Activated CD4-positive, alpha-beta T cell treated with anti-CD3 and anti-CD28 coated beads for 24 hours (primary cell): ENCODE results near the gene ADAMTS17.

Experiments
- DNase-seq, 2 donors: peaks; one replicate each; pipeline ENCODE4 v3.0.0-alpha.2; 2020; ENCODE audit warnings: low read depth in 2 of 2

Gene ADAMTS17

DNA sequence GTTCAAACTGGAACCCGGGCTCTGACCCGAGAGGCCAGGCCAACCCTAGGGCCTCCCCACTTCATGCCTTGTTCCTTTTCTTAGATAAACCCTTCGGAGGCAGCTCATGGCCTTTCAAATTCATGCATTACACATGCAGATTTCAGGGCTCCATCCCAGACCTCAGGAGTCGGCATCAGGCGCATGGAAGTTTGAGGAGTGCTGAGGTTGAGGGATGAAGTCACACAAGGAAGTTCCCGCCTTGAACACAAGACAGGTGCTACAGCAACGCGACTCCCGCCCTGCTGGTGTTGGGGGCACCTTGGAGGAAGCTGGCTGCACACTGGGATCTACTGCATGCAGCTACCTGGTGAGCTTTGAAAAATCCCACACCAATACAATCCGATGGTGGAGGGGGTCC, 363.3 kb downstream of the ADAMTS17 start:
- DNase-seq = no peak

DNA sequence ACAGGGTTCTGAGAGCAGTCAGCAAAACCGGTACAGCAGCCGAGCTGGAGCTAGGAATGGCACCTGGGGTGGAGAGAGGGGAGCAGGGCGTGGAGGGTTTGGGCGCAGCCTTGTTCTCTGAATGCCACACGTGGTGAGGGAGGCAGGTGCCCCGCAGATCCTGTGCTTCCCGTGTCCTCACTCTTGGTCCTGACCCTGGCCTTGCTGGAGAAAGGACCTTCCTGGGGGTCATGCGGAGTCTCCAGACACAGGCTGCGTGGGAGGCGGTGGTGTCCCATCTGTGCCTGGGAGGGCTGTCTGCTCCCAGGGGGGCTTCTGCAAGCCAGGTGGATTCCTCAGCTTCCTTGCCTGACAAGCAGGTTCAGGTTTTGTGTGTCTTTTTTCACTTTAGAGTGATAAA, 363.8 kb downstream of the ADAMTS17 start:
- no peak for DNase-seq

- DNase-seq = no peak
These were observed 364.9 kb downstream of the ADAMTS17 start for GRCh38 chr15:99976811-99977271.

DNA sequence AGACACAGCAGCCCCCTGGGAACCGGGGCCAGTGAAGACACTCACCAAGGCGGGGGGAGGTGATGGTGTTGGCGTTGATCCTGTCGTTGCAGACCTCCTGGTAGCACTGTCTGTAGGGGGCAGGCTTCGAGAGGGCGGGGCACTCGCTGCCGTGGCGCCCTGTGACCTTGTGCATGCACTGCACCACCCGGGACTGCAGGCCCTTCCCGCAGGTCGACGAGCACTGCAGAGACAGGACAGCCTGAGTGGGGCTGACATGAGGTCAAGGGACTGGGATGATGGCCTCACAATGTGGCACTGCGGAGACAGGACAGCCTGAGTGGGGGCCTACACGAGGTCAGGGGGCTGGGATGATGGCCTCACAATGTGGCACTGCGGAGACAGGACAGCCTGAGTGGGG, 365.8 kb downstream of the ADAMTS17 start:
- no peak for DNase-seq

DNA sequence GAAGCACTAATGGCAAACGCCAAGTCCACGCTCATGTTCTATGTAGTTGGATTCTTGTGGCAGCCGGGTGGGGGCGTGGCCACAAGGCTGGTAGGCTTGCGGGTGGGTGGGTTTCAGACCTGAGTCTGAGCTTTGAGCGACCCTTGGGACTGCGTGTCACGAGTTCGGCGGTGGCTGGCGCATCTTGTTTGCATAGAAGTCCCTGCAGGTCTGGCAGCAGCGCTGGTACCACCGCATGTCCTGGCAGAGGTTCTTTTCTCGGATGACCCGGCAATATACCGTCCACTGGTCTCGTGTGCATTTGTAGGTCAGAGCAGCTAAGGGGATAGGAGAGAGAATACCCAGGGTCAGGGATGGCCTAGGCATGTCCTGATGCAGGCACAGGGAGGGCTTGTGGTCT, 367.5 kb downstream of the ADAMTS17 start:
- no peak for DNase-seq

DNA sequence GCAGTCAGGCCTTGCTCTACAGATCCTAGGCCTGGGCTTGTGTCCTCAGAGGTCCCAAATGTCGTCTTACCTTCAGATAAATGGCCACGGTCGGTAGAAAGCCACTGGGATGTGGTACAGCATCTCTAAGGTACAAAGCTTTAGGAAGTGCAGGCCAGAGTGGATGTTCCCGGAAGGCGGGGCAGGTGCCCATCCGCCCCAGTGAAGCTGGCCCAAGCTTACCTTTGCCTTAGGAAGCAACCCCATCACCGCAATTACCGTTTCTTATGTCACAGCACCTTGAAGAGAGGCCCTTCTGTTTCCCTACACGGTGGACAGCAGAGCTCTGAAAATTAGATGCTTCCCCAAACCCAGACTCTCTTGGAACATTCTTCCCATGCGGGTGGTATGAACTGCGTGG, 368.4 kb downstream of the ADAMTS17 start:
- no peak for DNase-seq

- no peak for DNase-seq
These were observed 370.8 kb downstream of the ADAMTS17 start for GRCh38 chr15:99970891-99971430.

DNA sequence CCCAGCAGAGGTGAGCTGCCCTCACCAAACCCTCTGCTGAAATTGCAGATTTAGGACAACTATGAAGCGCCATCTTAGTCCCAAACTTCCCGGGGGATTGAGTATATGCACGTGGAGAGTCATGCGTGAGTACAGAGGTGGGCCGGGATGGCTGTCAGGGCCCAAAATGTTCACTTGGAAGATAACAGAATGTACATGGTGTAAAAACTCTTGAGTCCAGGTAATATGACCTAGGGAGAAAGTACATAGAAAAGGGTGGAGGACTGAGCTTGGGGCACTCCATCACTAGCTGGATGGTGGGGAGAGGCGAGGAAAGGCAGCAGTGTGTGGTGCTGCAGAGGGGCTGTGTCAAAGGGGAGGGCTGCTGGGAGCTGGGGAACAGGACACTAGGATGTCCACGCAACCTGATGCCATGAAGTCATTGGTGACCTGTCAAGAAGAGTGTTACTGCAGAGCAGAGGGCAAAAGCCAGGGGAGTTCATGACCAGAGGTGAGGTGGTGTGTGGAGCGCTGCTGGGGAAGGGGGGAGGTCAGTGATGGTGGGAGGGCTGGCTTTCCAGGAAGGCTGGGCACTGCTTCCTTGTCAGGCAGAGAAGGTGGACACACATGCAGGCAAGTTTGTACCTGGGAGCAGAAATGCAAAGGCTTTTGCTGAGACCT, 372.4 kb downstream of the ADAMTS17 start:
- DNase-seq = no peak

DNA sequence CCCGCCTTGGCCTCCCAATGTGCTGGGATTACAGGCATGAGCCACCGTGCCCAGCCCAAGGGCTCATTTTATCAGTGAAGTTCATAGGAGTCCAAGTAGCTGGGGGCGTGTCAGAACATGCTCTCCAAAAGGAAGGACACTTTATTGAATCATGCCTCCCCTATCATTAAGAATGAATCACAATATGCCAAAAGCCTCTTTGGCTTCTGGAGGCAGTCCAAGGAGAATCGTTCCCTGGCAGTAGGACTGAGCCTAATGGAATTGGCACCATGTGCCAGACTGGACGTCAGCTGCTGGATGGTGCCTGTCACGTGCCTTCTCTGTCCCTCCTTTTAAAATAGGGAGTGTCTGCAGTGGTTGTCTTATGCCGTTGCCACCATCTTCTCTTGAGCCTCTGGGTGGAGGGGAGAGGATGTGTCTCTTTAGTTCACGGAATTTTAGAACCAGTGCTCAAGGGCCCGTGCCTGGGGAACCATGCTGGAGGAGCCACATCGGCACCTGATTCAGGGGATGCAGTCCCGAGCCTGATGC, 373.9 kb downstream of the ADAMTS17 start:
- no peak for DNase-seq

DNA sequence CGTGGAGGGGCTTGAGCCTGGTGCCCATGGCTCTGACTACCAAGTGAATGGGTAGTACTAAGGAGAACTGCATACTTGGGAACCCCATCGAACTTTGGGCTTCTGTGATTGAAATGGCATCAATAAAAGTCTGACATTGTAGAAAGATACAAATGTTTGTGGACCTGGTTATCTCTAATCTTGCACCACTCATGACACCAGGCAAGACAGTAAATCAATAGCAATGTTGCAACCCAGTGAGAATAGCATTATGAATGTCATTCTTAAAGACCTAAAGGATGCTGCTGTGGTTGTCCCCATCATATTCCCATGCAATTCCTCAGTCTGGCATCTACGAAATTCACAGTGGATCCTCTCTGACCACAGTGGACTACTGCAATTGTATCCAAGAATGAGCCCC, 375.0 kb downstream of the ADAMTS17 start:
- no peak for DNase-seq

GRCh38 chr15:99965376-99965775, 376.4 kb downstream of the ADAMTS17 start:
- no peak for DNase-seq

- no peak for DNase-seq
These were observed 377.8 kb downstream of the ADAMTS17 start for GRCh38 chr15:99963976-99964375.

DNA sequence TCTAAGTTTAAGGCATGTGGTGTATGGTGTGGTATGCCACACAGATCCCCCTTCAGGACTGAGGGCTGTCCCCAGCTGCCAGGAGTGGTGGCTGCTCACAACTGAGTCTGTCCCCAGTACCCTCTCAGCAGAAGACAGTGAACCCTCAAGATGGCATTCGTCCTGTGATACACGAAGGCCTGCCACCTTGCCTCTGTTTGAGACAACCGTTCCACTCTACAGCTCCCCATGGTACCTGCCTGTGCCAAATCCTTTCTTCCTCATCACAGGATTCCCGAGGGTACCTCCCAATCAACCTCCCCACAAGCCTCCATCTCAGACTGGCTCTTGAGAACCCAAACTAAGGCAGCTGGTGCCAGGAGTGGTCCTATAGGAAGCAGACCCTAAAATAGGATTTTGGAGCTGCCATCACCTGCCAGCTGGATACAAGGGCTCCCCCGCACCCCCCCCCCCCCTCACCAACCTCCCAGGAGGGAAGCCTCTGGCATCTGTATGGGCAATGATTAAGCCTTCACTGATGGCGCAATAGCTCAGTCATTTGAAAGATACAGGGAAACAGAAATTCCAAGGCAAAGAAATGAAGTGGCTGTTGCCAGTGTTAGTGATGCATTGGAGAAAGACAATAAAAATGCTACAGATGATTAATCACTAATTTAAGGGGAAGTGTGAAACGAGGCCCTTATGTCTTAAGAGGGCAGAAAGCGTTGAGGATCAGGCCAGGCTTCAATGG, 378.5 kb downstream of the ADAMTS17 start:
- no peak for DNase-seq

DNA sequence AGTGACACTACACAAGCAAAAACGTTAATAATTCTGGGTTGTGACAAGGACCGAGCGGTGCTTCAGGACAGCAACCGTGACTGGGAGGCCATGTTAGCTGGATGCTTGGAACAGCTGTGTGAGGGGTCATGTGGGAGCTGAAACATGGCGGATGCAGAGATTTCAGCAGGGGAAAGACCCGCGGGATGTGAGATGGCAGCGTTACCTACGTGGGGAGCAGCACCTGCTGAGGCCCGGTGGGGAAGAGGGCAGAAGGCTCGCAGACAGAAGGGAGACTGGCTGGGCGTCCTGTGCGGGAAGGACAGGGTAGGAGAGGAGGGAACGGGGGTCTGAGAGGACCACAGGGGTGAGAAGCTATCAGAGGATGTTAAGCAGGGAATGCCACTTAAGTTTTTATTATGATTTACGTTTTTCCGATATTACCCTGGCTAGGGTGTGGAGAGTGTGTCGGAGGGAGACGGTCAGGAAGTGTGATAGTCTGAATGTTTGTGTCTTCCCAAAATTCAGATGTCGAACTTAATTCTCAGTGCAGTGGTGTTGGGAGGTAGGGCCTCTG, 379.7 kb downstream of the ADAMTS17 start:
- no peak for DNase-seq

- DNase-seq = peak in 1 of 2 donors; percentile 34
These were observed 380.7 kb downstream of the ADAMTS17 start for GRCh38 chr15:99961011-99961441.

DNA sequence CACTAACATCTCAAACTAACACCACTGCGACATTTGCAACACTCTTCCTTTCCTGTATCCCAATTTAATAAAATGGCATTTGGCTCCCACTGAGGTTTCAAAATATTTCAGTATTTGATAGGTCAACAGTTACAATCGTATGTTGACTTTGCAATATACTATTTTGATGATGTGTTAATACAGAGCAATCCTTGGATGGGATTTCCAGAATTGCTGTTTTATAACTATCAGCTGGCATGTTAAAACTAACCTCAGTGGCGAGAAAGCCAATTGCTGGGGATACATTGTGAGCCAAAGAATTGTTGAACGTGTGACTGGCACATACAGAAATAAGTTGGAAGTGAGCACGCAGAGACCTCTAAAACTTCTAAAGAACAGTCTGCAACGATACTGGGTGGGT, 382.4 kb downstream of the ADAMTS17 start:
- DNase-seq = no peak

DNA sequence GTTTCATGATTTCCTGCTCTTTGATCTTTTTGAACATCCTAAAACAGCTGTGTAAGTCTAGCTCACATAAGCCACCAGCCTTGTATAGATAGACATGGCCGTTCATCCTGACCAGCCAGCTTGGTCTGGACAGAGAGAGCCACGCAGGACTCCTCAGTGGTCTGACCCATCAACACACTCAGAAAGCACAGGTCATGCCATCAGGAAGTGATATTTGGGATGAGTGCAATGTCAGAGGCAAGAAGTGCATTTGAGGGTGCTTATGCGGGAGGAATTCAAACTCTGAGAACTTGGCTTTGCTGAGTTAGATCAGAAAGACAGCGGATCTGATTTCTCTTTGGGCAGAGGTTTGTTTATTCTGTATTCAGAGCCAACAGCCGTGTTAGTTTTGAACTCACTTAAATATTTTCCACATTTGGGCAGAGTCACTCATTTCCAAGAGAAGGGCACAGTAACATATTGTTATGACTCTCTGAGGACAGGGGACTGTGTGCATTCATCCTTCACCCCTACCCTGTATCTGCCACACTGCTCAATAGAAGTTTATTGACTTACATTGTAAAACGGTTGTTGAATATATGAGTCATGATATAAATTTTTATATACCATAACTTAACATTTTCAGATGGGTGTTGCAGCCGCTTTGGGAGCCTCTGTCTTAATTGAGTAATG, 383.2 kb downstream of the ADAMTS17 start:
- no peak for DNase-seq

DNA sequence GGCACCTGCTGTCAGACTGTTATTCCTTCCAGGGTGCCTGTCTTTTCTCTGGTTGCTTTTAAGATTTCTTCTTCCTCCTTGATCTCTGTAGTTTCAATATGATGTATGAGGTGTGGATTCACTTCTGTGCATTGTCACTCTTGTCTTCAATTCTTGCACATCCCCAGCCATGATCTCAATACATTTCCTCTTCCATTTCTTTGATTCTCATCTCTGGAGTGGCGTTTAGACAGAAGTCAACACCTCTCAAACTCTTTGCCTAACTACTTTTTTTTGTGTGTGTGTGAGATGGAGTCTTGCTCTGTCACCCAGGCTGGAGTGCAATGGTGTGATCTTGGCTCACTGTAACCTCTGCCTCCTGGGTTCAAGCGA, 384.1 kb downstream of the ADAMTS17 start:
- no peak for DNase-seq

GRCh38 chr15:99956820-99957641, 384.7 kb downstream of the ADAMTS17 start:
- DNase-seq = no peak

GRCh38 chr15:99956022-99956775, 385.6 kb downstream of the ADAMTS17 start:
- no peak for DNase-seq
